Neural cell (in vitro differentiated cells): ENCODE data around the gene PLA2G6. TPM values are rescaled to one million over a fixed set of nuclear protein-coding genes. Genes with fewer than 3 reads are reported as not detected.

Experiments
- H2AFZ ChIP-seq: fragments of 200-600, 300-800 bp; sonication (generic), shearing (Covaris generic); 2 replicates; pipeline ENCODE4 v1.6.0; 2014; ENCODE audit warnings: low read depth, mild to moderate bottlenecking, antibody characterized with exemption, low read length, moderate library complexity
- H3F3A ChIP-seq: fragments of 200-600 bp; shearing (Covaris generic); 2 replicates; pipeline ENCODE4 v1.6.1; 2016; ENCODE audit warnings: mild to moderate bottlenecking, moderate library complexity, mixed read lengths, antibody characterized with exemption, low read length; ENCODE audit not compliant: insufficient read depth, poor library complexity, severe bottlenecking
- H3K27ac ChIP-seq: fragments of 200-600, 300-800 bp; sonication (generic), shearing (Covaris generic); 2 replicates; pipeline ENCODE4 v1.5.1; 2014; ENCODE audit warnings: mild to moderate bottlenecking, low read length, moderate library complexity
- H3K27me3 ChIP-seq: fragments of 300-800, 200-600 bp; sonication (generic), shearing (Covaris generic); 2 replicates; pipeline ENCODE4 v1.6.0; 2014; ENCODE audit warnings: mild to moderate bottlenecking, low read depth, low read length, moderate library complexity; ENCODE audit not compliant: insufficient read depth
- H3K36me3 ChIP-seq: fragments of 300-800, 200-600 bp; sonication (generic), shearing (Covaris generic); 2 replicates; pipeline ENCODE4 v1.5.1; 2014; ENCODE audit warnings: mild to moderate bottlenecking, antibody characterized with exemption, low read length, moderate library complexity; ENCODE audit not compliant: insufficient read depth
- H3K4me2 ChIP-seq: fragments of 300-800, 200-600 bp; sonication (generic), shearing (Covaris generic); 2 replicates; pipeline ENCODE4 v1.6.0; 2014; ENCODE audit warnings: mild to moderate bottlenecking, low read length
- H3K4me3 ChIP-seq: fragments of 300-800, 200-600 bp; sonication (generic), shearing (Covaris generic); 2 replicates; pipeline ENCODE4 v1.5.1; 2014; ENCODE audit warnings: mild to moderate bottlenecking, low read length, moderate library complexity
- H3K79me2 ChIP-seq: fragments of 200-600 bp; shearing (Covaris generic); replicated peaks from 2 replicates; pipeline ENCODE4 v1.6.0; 2014; ENCODE audit warnings: mild to moderate bottlenecking, low read length, moderate library complexity; ENCODE audit not compliant: insufficient read depth
- H3K9ac ChIP-seq: fragments of 300-800, 200-600 bp; sonication (generic), shearing (Covaris generic); 2 replicates; pipeline ENCODE4 v1.6.1; 2016; ENCODE audit warnings: mild to moderate bottlenecking, low read length, mixed read lengths
- H3K9me2 ChIP-seq: fragments of 200-600 bp; shearing (Covaris generic); 2 replicates; pipeline ENCODE4 v1.6.1; 2016; ENCODE audit warnings: mild to moderate bottlenecking, low read length, mixed read lengths; ENCODE audit not compliant: insufficient read depth
- H3K9me3 ChIP-seq: fragments of 200-600, 300-800 bp; sonication (generic), shearing (Covaris generic); 2 replicates; pipeline ENCODE4 v1.6.1; 2016; ENCODE audit warnings: mild to moderate bottlenecking, mixed run types, low read length, moderate library complexity, mixed read lengths
- H4K20me1 ChIP-seq: fragments of 200-600 bp; shearing (Covaris generic); 2 replicates; pipeline ENCODE4 v1.6.1; 2016; ENCODE audit warnings: mild to moderate bottlenecking, mixed run types; ENCODE audit not compliant: insufficient read depth
- CTCF ChIP-seq: fragments of 450-650 bp; IDR thresholded peaks from 2 replicates; pipeline ENCODE4 v1.5.1; 2014; ENCODE audit warnings: antibody characterized with exemption, mild to moderate bottlenecking, moderate library complexity; ENCODE audit not compliant: poor library complexity, severe bottlenecking
- EP300 ChIP-seq: fragments of 450-650 bp; conservative IDR thresholded peaks from 2 replicates; pipeline ENCODE4 v1.6.1; 2014; ENCODE audit warnings: antibody characterized with exemption, mild to moderate bottlenecking, moderate library complexity; ENCODE audit not compliant: poor library complexity, severe bottlenecking
- EZH2 ChIP-seq: fragments of 200-600, 300-800 bp; shearing (Covaris generic), sonication (generic); IDR thresholded peaks from 2 replicates; pipeline ENCODE4 v1.6.1; 2014; ENCODE audit warnings: antibody characterized with exemption, low read length, borderline replicate concordance, mild to moderate bottlenecking; ENCODE audit not compliant: insufficient read depth, poor library complexity, severe bottlenecking
- MXI1 ChIP-seq: fragments of 450-650 bp; conservative IDR thresholded peaks from 2 replicates; pipeline ENCODE4 v1.6.1; 2014; ENCODE audit warnings: antibody characterized with exemption, mild to moderate bottlenecking; ENCODE audit not compliant: poor library complexity, severe bottlenecking
- POLR2AphosphoS5 ChIP-seq: IDR thresholded peaks from 2 replicates; pipeline ENCODE4 v1.6.1; 2012
- RAD21 ChIP-seq: fragments of 450-650 bp; conservative IDR thresholded peaks from 2 replicates; pipeline ENCODE4 v1.6.1; 2014; ENCODE audit warnings: antibody characterized with exemption, mild to moderate bottlenecking, moderate library complexity
- REST ChIP-seq: IDR thresholded peaks from 2 replicates; pipeline ENCODE4 v1.6.1; 2012; ENCODE audit warnings: borderline replicate concordance
- SMC3 ChIP-seq: fragments of 450-650 bp; conservative IDR thresholded peaks from 2 replicates; pipeline ENCODE4 v1.6.1; 2014; ENCODE audit warnings: antibody characterized with exemption, mild to moderate bottlenecking, moderate library complexity; ENCODE audit not compliant: poor library complexity
- TAF1 ChIP-seq: IDR thresholded peaks from 2 replicates; pipeline ENCODE4 v1.6.1; 2012; ENCODE audit warnings: low read depth
- polyA plus RNA-seq: library from polyadenylated mRNA; depleted of rRNA; stranded (reverse); fragments of >200 nt; gene quantifications from 2 replicates; pipeline ENCODE4 v1.2.3, GENCODE V29; 2014

The PLA2G6 gene
- polyA plus RNA-seq, 1 donor from 2014 or later, result 18.5 TPM

GRCh38 chr22:38080850-38081635 lies 100.6 kb downstream of the PLA2G6 start:
- Histone ChIP-seq H3F3A (no peaks in the 10 kb centered on the region), H2AFZ (no peak overlapping the region), H3K9ac (no peak overlapping the region), H4K20me1 (no peaks in the 10 kb centered on the region), H3K27ac (no peak overlapping the region), H3K9me2 (no peaks in the 10 kb centered on the region), H3K79me2 (no peaks in the 10 kb centered on the region), H3K36me3 (no peaks in the 10 kb centered on the region), H3K27me3 (peaks cover 16% of the 10 kb centered on the region), H3K4me3 (peak overlapping the region; percentile 46), H3K9me3 (no peaks in the 10 kb centered on the region), H3K4me2 (no peak overlapping the region)
- TF ChIP-seq CTCF, result no peak
- no peak for TF ChIP-seq RAD21
- TF ChIP-seq POLR2AphosphoS5, result no peak
- TF ChIP-seq EZH2, result no peak
- no peak for TF ChIP-seq EP300
- no peak for TF ChIP-seq MXI1
- TF ChIP-seq REST, result no peak
- no peak for TF ChIP-seq SMC3
- TF ChIP-seq TAF1, result no peak

GRCh38 chr22:38080474-38080849 lies 101.2 kb downstream of the PLA2G6 start:
- Histone ChIP-seq H3K9me3 (no peaks in the 10 kb centered on the region), H3K79me2 (no peaks in the 10 kb centered on the region), H3K9me2 (no peaks in the 10 kb centered on the region), H3K4me3 (no peak overlapping the region), H3K9ac (no peak overlapping the region), H4K20me1 (no peaks in the 10 kb centered on the region), H3K27me3 (peaks cover 16% of the 10 kb centered on the region), H2AFZ (no peak overlapping the region), H3K4me2 (no peak overlapping the region), H3K27ac (no peak overlapping the region), H3K36me3 (no peaks in the 10 kb centered on the region), H3F3A (no peaks in the 10 kb centered on the region)
- TF ChIP-seq EZH2, result no peak
- TF ChIP-seq REST, result no peak
- no peak for TF ChIP-seq EP300
- no peak for TF ChIP-seq SMC3
- TF ChIP-seq TAF1, result no peak
- TF ChIP-seq POLR2AphosphoS5, result no peak
- TF ChIP-seq MXI1, result no peak
- no peak for TF ChIP-seq CTCF
- TF ChIP-seq RAD21, result no peak
